ENCODE measurements around the gene MACROD2. TPM values are rescaled to one million over a fixed set of nuclear protein-coding genes. Genes with fewer than 3 reads are reported as not detected.

The MACROD2 gene
- total and polyA plus RNA-seq, 2 donors (not counting 1 experiment from before 2014, with no cell fraction given): 5.3 to 6.7 TPM

DNA sequence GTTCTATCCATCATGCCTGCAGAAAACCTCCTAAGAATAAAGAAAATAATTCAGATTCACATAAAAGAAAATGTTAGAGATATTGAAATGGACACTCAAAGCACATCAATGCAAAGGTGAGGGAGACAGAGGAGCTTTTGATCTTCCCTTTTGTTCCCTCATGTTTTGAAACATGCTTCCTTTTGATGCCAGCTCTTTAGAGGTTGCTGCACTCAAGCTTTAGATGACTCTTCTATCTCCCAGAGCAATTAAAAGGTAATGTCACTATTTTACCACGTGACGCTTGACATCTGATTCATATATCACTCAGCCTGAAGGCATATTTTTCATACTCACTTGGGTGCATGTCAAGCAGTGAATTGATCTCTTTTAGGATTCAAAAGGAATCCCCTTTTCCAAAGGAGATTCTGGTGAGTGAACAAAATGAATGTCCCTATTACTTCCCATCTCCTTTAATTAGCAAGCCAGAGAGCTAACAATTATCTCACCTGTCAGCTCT is 1551.3 kb downstream of the MACROD2 start:
- 86% methylated on average over 2 of the region's 2 CpGs for WGBS (ENCODE audit: insufficient coverage)
- H3K4me1 Mint-ChIP-seq: no peaks in the 10 kb centered on the region
- POLR2A ChIA-PET: no interaction called here
- Histone ChIP-seq H3K9ac (ENCODE audit: low read length) (no peak overlapping the region), H3K27ac (ENCODE audit: low read length in 2 of 2) (no peak overlapping the region), H3K9me3 (ENCODE audit: control extremely low read depth in 1 of 3, control insufficient read depth in 2 of 3, insufficient read depth in 1 of 3, low read length in 2 of 3) (peaks cover 1 to 8% (median 4%) of the 10 kb centered on the region in 3 donors), H3K4me2 (replicated peaks; ENCODE audit: low read depth, low read length, poor library complexity, severe bottlenecking) (no peak overlapping the region), H4K20me1 (ENCODE audit: control insufficient read depth, insufficient read depth, low read length, poor library complexity, severe bottlenecking) (no peaks in the 10 kb centered on the region), H3K27me3 (replicated peaks in 1 of 4; ENCODE audit: control extremely low read depth in 1 of 4, control insufficient read depth in 3 of 4, insufficient read depth in 4 of 4, low read length in 3 of 4) (no peaks in the 10 kb centered on the region), H2AFZ (ENCODE audit: insufficient read depth, low read depth, low read length, poor library complexity, severe bottlenecking) (no peak overlapping the region), H3K36me3 (replicated peaks in 1 of 2; ENCODE audit: control extremely low read depth in 1 of 2, control insufficient read depth in 1 of 2, extremely low read depth in 1 of 2, insufficient read depth in 2 of 2, low read length in 1 of 2) (no peaks in the 10 kb centered on the region), H3K4me3 (ENCODE audit: control extremely low read depth in 1 of 5, extremely low read depth in 1 of 5, insufficient read depth in 1 of 5, low read depth in 2 of 5, low read length in 4 of 5) (no peak overlapping the region), H3K4me1 (ENCODE audit: control insufficient read depth in 2 of 2, insufficient read depth in 2 of 2, low read length in 2 of 2) (no peaks in the 10 kb centered on the region), H3K79me2 (ENCODE audit: control insufficient read depth, insufficient read depth, low read length) (no peaks in the 10 kb centered on the region)
- H3K4me3 Mint-ChIP-seq: no peak overlapping the region
- intact Hi-C loops (cut with micrococcal nuclease): no loop called here
- CTCF ChIA-PET: no interaction called here
- H3K9me3 Mint-ChIP-seq (ENCODE audit: insufficient read depth): peaks cover 7% of the 10 kb centered on the region
- DNase-seq: no peak
- TF ChIP-seq, protein P1, sequence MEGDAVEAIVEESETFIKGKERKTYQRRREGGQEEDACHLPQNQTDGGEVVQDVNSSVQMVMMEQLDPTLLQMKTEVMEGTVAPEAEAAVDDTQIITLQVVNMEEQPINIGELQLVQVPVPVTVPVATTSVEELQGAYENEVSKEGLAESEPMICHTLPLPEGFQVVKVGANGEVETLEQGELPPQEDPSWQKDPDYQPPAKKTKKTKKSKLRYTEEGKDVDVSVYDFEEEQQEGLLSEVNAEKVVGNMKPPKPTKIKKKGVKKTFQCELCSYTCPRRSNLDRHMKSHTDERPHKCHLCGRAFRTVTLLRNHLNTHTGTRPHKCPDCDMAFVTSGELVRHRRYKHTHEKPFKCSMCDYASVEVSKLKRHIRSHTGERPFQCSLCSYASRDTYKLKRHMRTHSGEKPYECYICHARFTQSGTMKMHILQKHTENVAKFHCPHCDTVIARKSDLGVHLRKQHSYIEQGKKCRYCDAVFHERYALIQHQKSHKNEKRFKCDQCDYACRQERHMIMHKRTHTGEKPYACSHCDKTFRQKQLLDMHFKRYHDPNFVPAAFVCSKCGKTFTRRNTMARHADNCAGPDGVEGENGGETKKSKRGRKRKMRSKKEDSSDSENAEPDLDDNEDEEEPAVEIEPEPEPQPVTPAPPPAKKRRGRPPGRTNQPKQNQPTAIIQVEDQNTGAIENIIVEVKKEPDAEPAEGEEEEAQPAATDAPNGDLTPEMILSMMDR (IDR thresholded peaks at IDR 0.05): no peak
- TF ChIP-seq EZH2 (IDR thresholded peaks at IDR 0.05; ENCODE audit: borderline replicate concordance, insufficient read depth, low read depth, low read length, poor library complexity, severe bottlenecking): no peak
- H3K27ac Mint-ChIP-seq: no peak overlapping the region
- no peak for ATAC-seq (ENCODE audit: low read depth)
- no peaks in the 10 kb centered on the region for H3K27me3 Mint-ChIP-seq

DNA sequence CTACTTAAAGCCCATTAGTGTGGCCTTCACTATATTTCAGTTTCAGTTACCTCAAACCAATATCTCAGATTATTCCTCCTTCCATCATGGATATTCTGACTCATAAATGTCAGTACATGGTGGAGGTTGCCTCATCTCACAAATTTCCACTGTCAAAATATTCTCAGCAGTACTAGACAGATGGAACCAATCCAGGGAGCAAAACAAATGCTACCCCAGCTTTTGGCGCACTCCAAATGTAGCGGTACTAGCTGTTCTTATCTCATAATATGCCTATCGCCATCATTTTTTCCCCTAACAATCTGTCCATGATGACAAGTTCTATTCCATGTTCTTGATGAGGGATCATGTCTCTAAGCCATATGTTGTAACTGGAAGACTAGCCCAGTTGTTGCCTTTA is 1551.8 kb downstream of the MACROD2 start:
- Histone ChIP-seq H3K9me3 (ENCODE audit: control extremely low read depth in 1 of 3, control insufficient read depth in 2 of 3, insufficient read depth in 1 of 3, low read length in 2 of 3) (peaks cover 1 to 10% (median 8%) of the 10 kb centered on the region in 3 donors), H3K9ac (ENCODE audit: low read length) (no peak overlapping the region), H2AFZ (ENCODE audit: insufficient read depth, low read depth, low read length, poor library complexity, severe bottlenecking) (no peak overlapping the region), H4K20me1 (ENCODE audit: control insufficient read depth, insufficient read depth, low read length, poor library complexity, severe bottlenecking) (no peaks in the 10 kb centered on the region), H3K36me3 (replicated peaks in 1 of 2; ENCODE audit: control extremely low read depth in 1 of 2, control insufficient read depth in 1 of 2, extremely low read depth in 1 of 2, insufficient read depth in 2 of 2, low read length in 1 of 2) (no peaks in the 10 kb centered on the region), H3K4me2 (replicated peaks; ENCODE audit: low read depth, low read length, poor library complexity, severe bottlenecking) (no peak overlapping the region), H3K4me1 (ENCODE audit: control insufficient read depth in 2 of 2, insufficient read depth in 2 of 2, low read length in 2 of 2) (no peaks in the 10 kb centered on the region), H3K27ac (ENCODE audit: low read length in 2 of 2) (no peak overlapping the region), H3K27me3 (replicated peaks in 1 of 4; ENCODE audit: control extremely low read depth in 1 of 4, control insufficient read depth in 3 of 4, insufficient read depth in 4 of 4, low read length in 3 of 4) (no peaks in the 10 kb centered on the region), H3K79me2 (ENCODE audit: control insufficient read depth, insufficient read depth, low read length) (no peaks in the 10 kb centered on the region), H3K4me3 (ENCODE audit: control extremely low read depth in 1 of 5, extremely low read depth in 1 of 5, insufficient read depth in 1 of 5, low read depth in 2 of 5, low read length in 4 of 5) (no peak overlapping the region)
- 100% methylated on average over 2 of the region's 3 CpGs for WGBS (ENCODE audit: insufficient coverage)
- TF ChIP-seq, protein P1 (IDR thresholded peaks at IDR 0.05): no peak
- TF ChIP-seq EZH2 (IDR thresholded peaks at IDR 0.05; ENCODE audit: borderline replicate concordance, insufficient read depth, low read depth, low read length, poor library complexity, severe bottlenecking): no peak
- H3K4me3 Mint-ChIP-seq: no peak overlapping the region
- H3K4me1 Mint-ChIP-seq: no peaks in the 10 kb centered on the region
- no peak for DNase-seq
- POLR2A ChIA-PET: no interaction called here
- H3K9me3 Mint-ChIP-seq (ENCODE audit: insufficient read depth): peaks cover 10% of the 10 kb centered on the region
- intact Hi-C loops (cut with micrococcal nuclease): no loop called here
- ATAC-seq (ENCODE audit: low read depth): no peak
- H3K27me3 Mint-ChIP-seq: no peaks in the 10 kb centered on the region
- CTCF ChIA-PET: no interaction called here
- H3K27ac Mint-ChIP-seq: no peak overlapping the region
